ENCODE data around the gene RSRC1. TPM values are rescaled to one million over a fixed set of nuclear protein-coding genes. Genes with fewer than 3 reads are reported as not detected.

The RSRC1 gene
- total RNA-seq, 2 donors from 2014 or later = 37.4 to 41.0 TPM

- DNase-seq (ENCODE audit: low spot score) = no peak
- intact Hi-C loops (cut with DNase I) = no loop called here
These were observed 310.9 kb downstream of the RSRC1 start for GRCh38 chr3:158420654-158421396.

DNA sequence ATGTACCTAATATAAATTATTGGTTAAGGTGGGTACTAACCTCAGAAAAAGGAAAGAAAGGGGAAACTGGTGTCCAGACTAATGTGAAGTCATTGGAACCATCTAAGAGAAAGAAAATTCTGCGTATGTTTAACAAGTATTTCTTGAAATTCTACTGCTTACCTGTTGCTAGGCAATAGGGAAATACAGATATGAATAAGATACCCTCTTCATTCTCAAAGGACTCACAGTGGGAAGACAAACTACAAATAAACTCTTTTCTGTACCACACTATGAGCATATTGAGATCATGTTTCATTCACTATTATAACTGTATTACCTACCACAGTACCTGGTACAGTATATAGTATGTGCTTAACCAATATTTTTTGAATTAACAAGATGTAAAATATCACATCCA is 320.6 kb downstream of the RSRC1 start:
- DNase-seq (ENCODE audit: low spot score) = no peak
- intact Hi-C loops (cut with DNase I) = loop anchor here (10.0 kb wide), 1 partner anchor 816 kb away; no protein-coding TSS in a partner anchor

- intact Hi-C loops (cut with DNase I) = loop anchor here (10.0 kb wide), 1 partner anchor 816 kb away; no protein-coding TSS in a partner anchor
These were observed 321.1 kb downstream of the RSRC1 start for GRCh38 chr3:158430968-158431367.

GRCh38 chr3:158431829-158432228 is 321.9 kb downstream of the RSRC1 start:
- intact Hi-C loops (cut with DNase I) = loop anchor here (10.0 kb wide), 1 partner anchor 817 kb away; no protein-coding TSS in a partner anchor
- no peak for DNase-seq (ENCODE audit: low spot score)

More at GRCh38 chr3:158430968-158431367, 321.1 kb downstream of the RSRC1 start:
- DNase-seq (ENCODE audit: low spot score) = no peak

- DNase-seq (ENCODE audit: low spot score) = no peak
- intact Hi-C loops (cut with DNase I) = loop anchor here (10.0 kb wide), 1 partner anchor 820 kb away; no protein-coding TSS in a partner anchor
These were observed 324.6 kb downstream of the RSRC1 start for GRCh38 chr3:158434412-158435038.

DNA sequence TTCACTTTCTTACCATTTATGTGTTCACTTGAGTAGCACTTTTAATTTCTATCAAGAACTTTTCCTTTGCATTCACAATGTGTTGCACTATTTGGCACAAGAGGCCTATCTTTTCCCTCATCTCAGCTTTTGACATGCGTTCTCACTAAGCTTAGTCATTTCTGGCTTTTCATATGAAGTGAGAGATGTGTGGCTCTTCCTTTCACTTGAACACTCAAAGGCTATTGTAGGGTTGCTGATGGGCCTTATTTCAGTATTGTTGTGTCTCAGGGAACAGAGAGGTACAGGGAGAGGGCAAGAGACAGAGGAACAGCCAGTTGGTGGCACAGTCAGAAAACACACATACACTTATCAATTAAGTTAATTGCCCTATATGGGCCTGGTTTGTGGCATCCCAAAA is 333.7 kb downstream of the RSRC1 start:
- intact Hi-C loops (cut with DNase I) = no loop called here
- DNase-seq (ENCODE audit: low spot score) = no peak

DNA sequence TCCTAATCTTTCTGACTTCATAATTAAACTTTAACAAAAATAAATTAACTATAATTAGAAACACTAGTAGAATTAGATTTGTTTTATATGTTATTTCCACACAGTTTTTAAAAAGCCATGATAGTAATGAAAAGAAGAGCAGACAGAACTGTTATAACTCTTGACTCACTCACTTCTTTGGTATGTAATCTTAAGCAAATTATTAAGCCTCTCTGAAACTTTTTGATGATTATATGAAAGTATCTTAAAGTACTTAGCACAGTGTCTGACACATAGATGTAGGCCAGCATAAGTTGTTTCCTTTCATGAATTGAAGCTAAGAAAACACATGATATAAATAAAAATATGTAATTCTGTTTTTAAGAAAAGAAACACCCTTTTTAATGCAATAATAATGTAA is 337.5 kb downstream of the RSRC1 start:
- no peak for DNase-seq (ENCODE audit: low spot score)
- intact Hi-C loops (cut with DNase I) = no loop called here

GRCh38 chr3:158451405-158452055 is 341.6 kb downstream of the RSRC1 start:
- intact Hi-C loops (cut with DNase I) = no loop called here

GRCh38 chr3:158452334-158452733 is 342.4 kb downstream of the RSRC1 start:
- intact Hi-C loops (cut with DNase I) = no loop called here
- DNase-seq (ENCODE audit: low spot score) = no peak

More at GRCh38 chr3:158451405-158452055, 341.6 kb downstream of the RSRC1 start:
- DNase-seq (ENCODE audit: low spot score) = no peak

GRCh38 chr3:158453004-158453403 is 343.1 kb downstream of the RSRC1 start:
- intact Hi-C loops (cut with DNase I) = no loop called here
- DNase-seq (ENCODE audit: low spot score) = no peak

DNA sequence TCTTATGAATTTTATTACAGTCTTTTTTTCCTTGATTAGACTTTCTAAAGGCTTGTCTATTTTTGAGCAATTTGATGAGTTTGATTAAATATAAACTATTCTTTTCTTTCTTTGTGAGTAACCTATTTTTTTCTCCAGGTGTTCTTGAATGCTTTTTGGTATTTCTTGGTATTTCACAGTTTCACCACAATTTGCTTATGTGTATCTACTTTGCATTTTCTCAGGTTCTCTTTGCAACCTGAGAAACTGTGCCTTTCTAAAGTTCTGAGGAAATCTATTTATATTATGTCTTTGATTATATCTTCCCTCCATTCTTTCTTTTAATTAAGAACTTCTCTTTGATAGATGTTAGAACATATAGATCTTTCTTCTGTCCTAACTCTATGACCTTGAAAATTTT is 344.0 kb downstream of the RSRC1 start:
- no peak for DNase-seq (ENCODE audit: low spot score)
- intact Hi-C loops (cut with DNase I) = no loop called here

- DNase-seq (ENCODE audit: low spot score) = no peak
- intact Hi-C loops (cut with DNase I) = no loop called here
These were observed 345.5 kb downstream of the RSRC1 start for GRCh38 chr3:158455406-158455805.

DNA sequence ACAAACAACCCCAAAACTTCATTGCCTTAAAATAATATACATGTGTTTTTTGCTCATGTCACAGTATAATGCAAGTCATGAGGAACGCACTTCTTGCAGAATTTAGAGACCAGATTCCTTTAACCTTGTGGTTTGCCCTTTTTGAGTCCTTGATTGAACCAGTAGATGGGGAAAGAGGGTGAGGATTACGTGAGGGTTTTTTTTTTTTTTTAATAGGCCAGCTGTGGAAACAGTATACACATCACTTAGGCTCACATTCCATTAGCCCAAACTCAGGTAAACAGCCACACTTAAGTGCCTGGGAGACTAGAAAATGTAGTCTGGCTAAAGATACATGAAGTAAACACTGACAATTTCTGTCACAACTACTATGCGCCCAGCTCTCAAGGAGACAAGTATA is 346.2 kb downstream of the RSRC1 start:
- intact Hi-C loops (cut with DNase I) = no loop called here
- no peak for DNase-seq (ENCODE audit: low spot score)

GRCh38 chr3:158458464-158458863 is 348.6 kb downstream of the RSRC1 start:
- DNase-seq (ENCODE audit: low spot score) = no peak
- intact Hi-C loops (cut with DNase I) = no loop called here

- no peak for DNase-seq (ENCODE audit: low spot score)
- intact Hi-C loops (cut with DNase I) = no loop called here
These were observed 351.0 kb downstream of the RSRC1 start for GRCh38 chr3:158460926-158461325.

- no peak for DNase-seq (ENCODE audit: low spot score)
- intact Hi-C loops (cut with DNase I) = no loop called here
These were observed 353.7 kb downstream of the RSRC1 start for GRCh38 chr3:158463556-158463955.

GRCh38 chr3:158465074-158465473 is 355.2 kb downstream of the RSRC1 start:
- intact Hi-C loops (cut with DNase I) = no loop called here
- DNase-seq (ENCODE audit: low spot score) = no peak

DNA sequence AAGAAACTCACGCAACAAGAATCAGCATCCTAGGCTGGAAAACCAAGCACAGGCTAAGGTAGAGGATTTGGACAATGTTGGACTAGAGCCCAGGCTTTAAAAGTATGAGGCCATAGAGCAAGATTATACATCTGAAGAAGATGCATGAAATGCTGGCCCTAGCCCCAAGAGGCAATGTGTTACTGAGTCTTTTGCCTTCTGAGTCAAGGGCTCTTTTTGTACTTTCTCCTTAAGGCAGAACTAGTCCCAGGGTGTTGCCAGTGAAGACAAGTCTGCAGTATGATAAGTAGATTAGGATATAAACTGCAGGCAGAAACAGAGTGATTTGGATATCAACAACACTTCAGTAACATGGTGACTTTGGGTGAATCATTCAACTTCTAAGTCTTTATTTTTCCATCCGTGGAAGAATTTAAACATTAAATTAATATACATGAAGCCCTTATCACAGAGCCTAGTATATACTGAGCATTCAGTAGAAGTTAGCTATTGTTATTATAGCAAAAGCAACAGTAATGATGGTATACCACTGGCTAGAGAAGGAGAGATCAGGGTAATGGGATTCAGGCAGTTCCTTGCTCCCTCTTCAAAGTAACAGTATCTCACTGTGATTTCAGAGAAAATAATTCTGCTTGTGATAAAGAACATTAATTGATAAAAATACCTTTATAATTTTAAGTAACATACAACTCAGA is 361.2 kb downstream of the RSRC1 start:
- intact Hi-C loops (cut with DNase I) = no loop called here

DNA sequence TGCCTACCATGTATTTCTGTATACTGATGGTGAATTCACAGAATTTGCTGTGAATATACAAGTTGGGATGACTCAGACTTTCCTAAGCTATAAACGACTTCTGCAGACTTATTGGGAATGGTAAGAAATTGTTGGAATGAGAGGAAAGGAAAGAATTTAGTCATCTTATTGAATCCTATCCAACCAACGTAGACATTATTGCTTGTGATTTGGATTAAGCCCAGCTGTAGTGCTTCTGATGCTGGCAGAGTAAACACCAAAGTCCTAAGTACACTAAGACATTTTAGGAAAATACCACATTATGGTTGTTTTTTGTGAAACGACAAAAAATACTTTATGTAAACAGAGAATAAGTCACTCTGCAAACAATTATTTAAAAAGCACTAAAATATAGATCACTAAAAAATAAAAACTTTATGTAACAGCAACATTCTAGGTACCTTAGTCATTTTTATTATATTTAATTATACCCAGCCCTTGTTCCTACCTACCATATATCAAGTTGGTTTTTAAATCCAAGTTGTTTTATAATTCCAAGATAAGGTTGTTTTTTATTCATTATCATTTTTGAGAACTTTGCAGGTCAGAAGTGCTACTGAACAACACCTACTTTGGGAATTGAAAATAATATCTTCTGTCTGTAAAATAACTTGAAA is 361.9 kb downstream of the RSRC1 start:
- intact Hi-C loops (cut with DNase I) = no loop called here
- DNase-seq (ENCODE audit: low spot score) = no peak

More for the DNA sequence above, 361.2 kb downstream of the RSRC1 start:
- DNase-seq (ENCODE audit: low spot score) = no peak
